Transverse colon (tissue), 3 donors: ENCODE results near the gene SCMH1.

Experiments
- EP300 ChIP-seq: sonication (generic); formaldehyde crosslinking; IDR thresholded peaks from one replicate; pipeline ENCODE4 v1.6.1; 2017; ENCODE audit warnings: antibody characterized with exemption, low read depth
- POLR2A ChIP-seq: fragments of 450-650 bp; IDR thresholded peaks from one replicate; pipeline ENCODE4 v1.6.1; 2016; ENCODE audit warnings: antibody characterized with exemption, mild to moderate bottlenecking, moderate library complexity
- TF ChIP-seq, protein P1 (sequence below), 5 experiments: fragments of 200-600 bp in 3 of 5; fragments of 450-650 bp in 2 of 5; sonication (generic) in 3 of 5; IDR thresholded peaks; 1 replicate in 2 of 5; 2 replicates in 3 of 5; pipeline ENCODE4 v1.5.1; 2016 to 2017; ENCODE audit warnings: antibody characterized with exemption in 5 of 5, inconsistent platforms in 3 of 5, mild to moderate bottlenecking in 2 of 5, moderate library complexity in 1 of 5

DNA sequence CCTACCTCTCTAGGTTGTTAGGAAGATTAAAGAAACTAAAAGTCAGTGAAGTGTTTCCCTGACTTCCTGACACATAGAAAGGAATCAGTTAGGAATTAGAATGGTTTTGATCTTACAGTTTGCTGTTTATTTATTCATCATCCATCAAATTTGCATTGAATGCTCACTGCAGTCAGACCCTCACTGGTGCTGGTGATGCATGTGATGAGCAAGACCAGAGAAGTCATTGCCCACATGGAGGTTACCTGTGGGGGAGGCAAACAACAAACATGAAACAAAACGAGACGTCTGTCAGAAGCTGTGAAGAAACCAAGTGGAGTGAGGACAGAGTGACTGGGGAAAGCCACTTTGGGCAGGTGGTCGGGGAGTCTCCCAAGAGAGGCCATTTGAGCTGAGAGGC lies 256.2 kb downstream of the SCMH1 start:
- TF ChIP-seq, protein P1, sequence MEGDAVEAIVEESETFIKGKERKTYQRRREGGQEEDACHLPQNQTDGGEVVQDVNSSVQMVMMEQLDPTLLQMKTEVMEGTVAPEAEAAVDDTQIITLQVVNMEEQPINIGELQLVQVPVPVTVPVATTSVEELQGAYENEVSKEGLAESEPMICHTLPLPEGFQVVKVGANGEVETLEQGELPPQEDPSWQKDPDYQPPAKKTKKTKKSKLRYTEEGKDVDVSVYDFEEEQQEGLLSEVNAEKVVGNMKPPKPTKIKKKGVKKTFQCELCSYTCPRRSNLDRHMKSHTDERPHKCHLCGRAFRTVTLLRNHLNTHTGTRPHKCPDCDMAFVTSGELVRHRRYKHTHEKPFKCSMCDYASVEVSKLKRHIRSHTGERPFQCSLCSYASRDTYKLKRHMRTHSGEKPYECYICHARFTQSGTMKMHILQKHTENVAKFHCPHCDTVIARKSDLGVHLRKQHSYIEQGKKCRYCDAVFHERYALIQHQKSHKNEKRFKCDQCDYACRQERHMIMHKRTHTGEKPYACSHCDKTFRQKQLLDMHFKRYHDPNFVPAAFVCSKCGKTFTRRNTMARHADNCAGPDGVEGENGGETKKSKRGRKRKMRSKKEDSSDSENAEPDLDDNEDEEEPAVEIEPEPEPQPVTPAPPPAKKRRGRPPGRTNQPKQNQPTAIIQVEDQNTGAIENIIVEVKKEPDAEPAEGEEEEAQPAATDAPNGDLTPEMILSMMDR (IDR thresholded peaks at IDR 0.05), result no peak
- no peak for TF ChIP-seq EP300
- no peak for TF ChIP-seq POLR2A
